Kidney (tissue), 14 donors: ENCODE measurements around the gene ZNF792. TPM values are rescaled to one million over a fixed set of nuclear protein-coding genes. Genes with fewer than 3 reads are reported as not detected.

Experiments
- DNase-seq, 5 donors: peaks; one replicate each; pipeline ENCODE4 v3.0.0-alpha.2; 2013 to 2020
- FAIRE-seq: peaks from 2 replicates; lab custom pipeline; 2012; peaks lifted over from hg19 to GRCh38; lab: Jason Lieb, UNC
- H3K27ac ChIP-seq, 2 donors: one replicate each; pipeline ENCODE4 v1.7.0; 2013; ENCODE audit warnings: low read depth in 2 of 2, low read length in 2 of 2, inconsistent platforms in 1 of 2
- H3K27me3 ChIP-seq: one replicate; pipeline ENCODE4 v1.7.1; 2013; ENCODE audit warnings: low read length, inconsistent platforms; ENCODE audit not compliant: control insufficient read depth, insufficient read depth
- H3K36me3 ChIP-seq, 3 donors: one replicate each; pipeline versions ENCODE4 v1.7.0 to v1.7.1; 2013; ENCODE audit warnings: low read length in 3 of 3, control low read depth in 1 of 3, inconsistent platforms in 1 of 3; ENCODE audit not compliant: insufficient read depth in 3 of 3, control insufficient read depth in 2 of 3
- H3K4me1 ChIP-seq, 3 donors: one replicate each; pipeline versions ENCODE4 v1.7.0 to v1.7.1; 2013; ENCODE audit warnings: low read length in 3 of 3, inconsistent platforms in 1 of 3, low read depth in 1 of 3; ENCODE audit not compliant: control insufficient read depth in 2 of 3, insufficient read depth in 2 of 3
- H3K4me3 ChIP-seq, 3 donors: one replicate each; pipeline versions ENCODE4 v1.7.0 to v1.8.1; 2013; ENCODE audit warnings: low read length in 3 of 3, control low read depth in 1 of 3, inconsistent platforms in 1 of 3
- H3K9ac ChIP-seq, 3 donors: one replicate each; pipeline versions ENCODE4 v1.7.0 to v1.7.1; 2013; ENCODE audit warnings: low read length in 3 of 3, control low read depth in 1 of 3, inconsistent platforms in 1 of 3
- H3K9me3 ChIP-seq, 3 donors: one replicate each; pipeline versions ENCODE4 v1.7.0 to v1.7.1; 2013; ENCODE audit warnings: low read length in 3 of 3, control low read depth in 1 of 3, inconsistent platforms in 1 of 3; ENCODE audit not compliant: control insufficient read depth in 2 of 3, insufficient read depth in 1 of 3
- intact Hi-C: fragments of 100-400 bp; cut with DNase I; formaldehyde crosslinking; loops from one replicate; pipeline ENCODE4 v1.11.1; 2022
- polyA plus RNA-seq: library from polyadenylated mRNA; stranded (reverse); fragments of 350-450 nt; fragmentation: Illumina TruSeq; extraction: RNeasy Lipid Tissue Mini Kit (QIAGEN cat#74804); gene quantifications from one replicate; pipeline ENCODE4 v1.2.3, GENCODE V29; 2014; ENCODE audit warnings: low read depth, low replicate concordance; ENCODE audit not compliant: insufficient read depth
- total RNA-seq: library from RNA; stranded (reverse); fragmentation: NEBNext Ultra II Directional; extraction: Animal tissue kit (Norgen Biotek cat#: 25700); gene quantifications from one replicate; pipeline ENCODE4 v1.2.1, GENCODE V29; 2021
- TF ChIP-seq, protein P1 (sequence below): IDR thresholded peaks from 3 replicates; pipeline ENCODE4 v1.5.1; 2012; ENCODE audit warnings: mild to moderate bottlenecking, moderate library complexity, borderline replicate concordance; ENCODE audit not compliant: insufficient read depth; ENCODE audit errors: extremely low read depth
- donor health status: control.
- donor health status: control.
- donor health status: control.
- donor health status: control.
- donor health status: control.
- donor health status: DM: yes; HTN: yes; CAD: no.
- donor health status: Normal renal cell carcinoma (clear cell type).

ZNF792 gene
- total and polyA plus RNA-seq, 2 donors from 2014 or later: 2.0 to 9.1 TPM

DNA sequence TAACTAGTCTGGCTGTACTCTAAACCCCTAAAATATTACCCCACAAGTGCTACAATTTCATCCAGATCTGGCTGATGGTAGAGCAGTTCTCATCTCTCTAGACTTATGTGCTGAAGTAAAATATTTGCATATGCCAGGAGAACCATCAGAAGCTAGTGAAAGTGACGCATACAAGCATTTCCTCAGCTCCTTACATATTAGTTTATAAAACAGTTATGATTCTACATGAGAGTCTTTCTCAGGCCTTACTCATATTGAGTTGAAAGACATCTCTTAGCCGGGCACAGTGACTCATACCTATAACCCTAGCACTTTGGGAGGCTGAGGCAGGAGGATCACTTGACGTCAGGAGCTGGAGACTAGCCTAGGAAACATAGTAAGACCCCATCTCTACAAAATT lies 53.3 kb downstream of the ZNF792 start:
- intact Hi-C loops: no loop called here
- Histone ChIP-seq H3K27ac (no peak overlapping the region), H3K27me3 (peaks cover 2% of the 10 kb centered on the region), H3K9me3 (no peaks in the 10 kb centered on the region), H3K9ac (no peak overlapping the region), H3K4me3 (no peak overlapping the region), H3K36me3 (no peaks in the 10 kb centered on the region), H3K4me1 (no peaks in the 10 kb centered on the region)
- TF ChIP-seq, protein P1, sequence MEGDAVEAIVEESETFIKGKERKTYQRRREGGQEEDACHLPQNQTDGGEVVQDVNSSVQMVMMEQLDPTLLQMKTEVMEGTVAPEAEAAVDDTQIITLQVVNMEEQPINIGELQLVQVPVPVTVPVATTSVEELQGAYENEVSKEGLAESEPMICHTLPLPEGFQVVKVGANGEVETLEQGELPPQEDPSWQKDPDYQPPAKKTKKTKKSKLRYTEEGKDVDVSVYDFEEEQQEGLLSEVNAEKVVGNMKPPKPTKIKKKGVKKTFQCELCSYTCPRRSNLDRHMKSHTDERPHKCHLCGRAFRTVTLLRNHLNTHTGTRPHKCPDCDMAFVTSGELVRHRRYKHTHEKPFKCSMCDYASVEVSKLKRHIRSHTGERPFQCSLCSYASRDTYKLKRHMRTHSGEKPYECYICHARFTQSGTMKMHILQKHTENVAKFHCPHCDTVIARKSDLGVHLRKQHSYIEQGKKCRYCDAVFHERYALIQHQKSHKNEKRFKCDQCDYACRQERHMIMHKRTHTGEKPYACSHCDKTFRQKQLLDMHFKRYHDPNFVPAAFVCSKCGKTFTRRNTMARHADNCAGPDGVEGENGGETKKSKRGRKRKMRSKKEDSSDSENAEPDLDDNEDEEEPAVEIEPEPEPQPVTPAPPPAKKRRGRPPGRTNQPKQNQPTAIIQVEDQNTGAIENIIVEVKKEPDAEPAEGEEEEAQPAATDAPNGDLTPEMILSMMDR: no peak
- DNase-seq (no peak), FAIRE-seq (no peak)

Other genes starting within 250 kb of the ZNF792 start
- 13.4 TPM for gene ZNF181, start 230.0 kb downstream of the ZNF792 start, total RNA-seq
- gene ZNF181, start 230.0 kb downstream of the ZNF792 start, polyA plus RNA-seq: 14.0 TPM
- 8.9 TPM for gene ZNF599, start 191.0 kb downstream of the ZNF792 start, total RNA-seq
- gene ZNF599, start 191.0 kb downstream of the ZNF792 start, polyA plus RNA-seq: 14.2 TPM
- gene ZNF30, start 37.3 kb downstream of the ZNF792 start, total RNA-seq: 3.5 TPM
- gene ZNF30, start 37.3 kb downstream of the ZNF792 start, polyA plus RNA-seq: 3.1 TPM
- 87.3 TPM for gene GRAMD1A, start 36.1 kb upstream of the ZNF792 start, total RNA-seq
- 29.8 TPM for gene GRAMD1A, start 36.1 kb upstream of the ZNF792 start, polyA plus RNA-seq
- 24.1 TPM for gene SCN1B, start 66.2 kb upstream of the ZNF792 start, total RNA-seq
- 9.6 TPM for gene SCN1B, start 66.2 kb upstream of the ZNF792 start, polyA plus RNA-seq
- 134 TPM for gene HPN, start 77.5 kb upstream of the ZNF792 start, total RNA-seq
- 331 TPM for gene HPN, start 77.5 kb upstream of the ZNF792 start, polyA plus RNA-seq
- gene FXYD3, start 151.6 kb upstream of the ZNF792 start, total RNA-seq: 33.7 TPM
- gene FXYD3, start 151.6 kb upstream of the ZNF792 start, polyA plus RNA-seq: 26.4 TPM
- 7.5 TPM for gene LGI4, start 170.8 kb upstream of the ZNF792 start, total RNA-seq
- gene LGI4, start 170.8 kb upstream of the ZNF792 start, polyA plus RNA-seq: 5.1 TPM
- gene FXYD1, start 174.6 kb upstream of the ZNF792 start, total RNA-seq: 31.8 TPM
- gene FXYD1, start 174.6 kb upstream of the ZNF792 start, polyA plus RNA-seq: 39.0 TPM
- gene FXYD7, start 179.0 kb upstream of the ZNF792 start, total RNA-seq: 0.94 TPM
- gene FXYD7, start 179.0 kb upstream of the ZNF792 start, polyA plus RNA-seq: not detected
- 84.5 TPM for gene FXYD5, start 190.5 kb upstream of the ZNF792 start, total RNA-seq
- 41.9 TPM for gene FXYD5, start 190.5 kb upstream of the ZNF792 start, polyA plus RNA-seq